K562 (cell line): ENCODE results near the gene MYO3A. TPM values are rescaled to one million over a fixed set of nuclear protein-coding genes. Genes with fewer than 3 reads are reported as not detected.
"Not testable (repeated sequence)": the region's sequence is repeated elsewhere in the genome, so short reads cannot be mapped to it uniquely, and the experiment has no call there.

Experiments
- ATAC-seq: fragments of 200-7000 bp; cut with Tn5 transposase; 3 replicates; pipeline ENCODE4 v1.9.1; 2020; ENCODE audit warnings: moderate library complexity
- BruUV-seq: library from RNA; stranded (reverse); fragments of 400-500 nt; replicated peaks from 2 replicates; lab custom pipeline; 2021; lab: Mats Ljungman, UMichigan
- CTCF ChIA-PET: fragments of 300-600 bp; formaldehyde crosslinking; extraction: SDS; loops from one replicate; lab custom pipeline; 2021; ENCODE audit warnings: low intra/inter-chr PET ratio; lab: Yijun Ruan, JAX
- POLR2A ChIA-PET: fragments of 300-600, 350-650 bp; sonication (Branson Sonifier 250); formaldehyde crosslinking; extraction: SDS; loops from one replicate; lab custom pipeline; 2021; ENCODE audit warnings: antibody characterized with exemption, inconsistent platforms; lab: Yijun Ruan, JAX
- DNase-seq, 4 experiments: peaks; one replicate each; pipeline versions ENCODE4 v3.0.0 to v3.0.0-alpha.2; 2011 to 2018; ENCODE audit warnings: low spot score in 3 of 4, mixed read lengths in 3 of 4; ENCODE audit errors: extremely low read depth in 1 of 4
- FAIRE-seq: peaks from 2 replicates; lab custom pipeline; 2011; peaks lifted over from hg19 to GRCh38; lab: Jason Lieb, UNC
- H2AFZ ChIP-seq: 2 replicates; pipeline ENCODE4 v1.6.0; 2011; ENCODE audit warnings: low read depth, low read length, control low read depth, inconsistent platforms
- H3K27ac ChIP-seq: fragments of 200-600 bp; 3 replicates; pipeline ENCODE4 v1.8.0; 2011; ENCODE audit warnings: low read depth, mild to moderate bottlenecking, control low read depth, inconsistent platforms, low read length, moderate library complexity, mixed read lengths; ENCODE audit errors: extremely low read depth
- H3K27me3 ChIP-seq, 2 experiments: fragments of 300-600 bp in 1 of 2; 2 replicates in 1 of 2; 3 replicates in 1 of 2; pipeline versions ENCODE4 v1.6.0 to v1.8.0; 2011; ENCODE audit warnings: inconsistent platforms in 2 of 2, low read length in 2 of 2, mild to moderate bottlenecking in 1 of 2, mixed read lengths in 1 of 2, moderate library complexity in 1 of 2; ENCODE audit not compliant: control insufficient read depth in 2 of 2, insufficient read depth in 2 of 2
- H3K36me3 ChIP-seq: fragments of 300-600 bp; 3 replicates; pipeline ENCODE4 v1.8.0; 2011; ENCODE audit warnings: mild to moderate bottlenecking, low read length, inconsistent platforms; ENCODE audit not compliant: control insufficient read depth, insufficient read depth
- H3K4me1 ChIP-seq, 2 experiments: fragments of 200-600 bp in 1 of 2; replicated peaks in 1 of 2; 2 replicates in 1 of 2; 3 replicates in 1 of 2; pipeline versions ENCODE4 v1.5.1 to v1.8.0; 2011; ENCODE audit warnings: inconsistent platforms in 2 of 2, low read length in 2 of 2, mild to moderate bottlenecking in 1 of 2, mixed read lengths in 1 of 2, moderate library complexity in 1 of 2; ENCODE audit not compliant: control insufficient read depth in 2 of 2, insufficient read depth in 2 of 2
- H3K4me2 ChIP-seq: 2 replicates; pipeline ENCODE4 v1.6.1; 2011; ENCODE audit warnings: low read length, control low read depth, inconsistent platforms, mixed read lengths; ENCODE audit not compliant: insufficient read depth
- H3K4me3 ChIP-seq: fragments of 200-600 bp; sonication (generic), shearing (Covaris generic); 2 replicates; pipeline ENCODE4 v1.5.1; 2016; ENCODE audit warnings: control low read depth, inconsistent platforms
- H3K79me2 ChIP-seq: fragments of 200-600 bp; 3 replicates; pipeline ENCODE4 v1.8.0; 2011; ENCODE audit warnings: low read length, inconsistent platforms; ENCODE audit not compliant: control insufficient read depth, insufficient read depth
- H3K9ac ChIP-seq, 2 experiments: 2 replicates each; pipeline versions ENCODE4 v1.6.0 to v1.6.1; 2011; ENCODE audit warnings: low read depth in 2 of 2, low read length in 2 of 2, control low read depth in 1 of 2, inconsistent platforms in 1 of 2, mild to moderate bottlenecking in 1 of 2, mixed read lengths in 1 of 2; ENCODE audit not compliant: insufficient read depth in 1 of 2
- H3K9me1 ChIP-seq: one replicate; pipeline ENCODE4 v1.6.0; 2011; ENCODE audit warnings: inconsistent platforms, mild to moderate bottlenecking, low read length, moderate library complexity; ENCODE audit not compliant: control insufficient read depth, insufficient read depth
- H3K9me3 ChIP-seq: replicated peaks from 2 replicates; pipeline ENCODE4 v1.5.1; 2011; ENCODE audit warnings: low read depth, low read length, inconsistent platforms; ENCODE audit not compliant: control insufficient read depth, insufficient read depth
- H4K20me1 ChIP-seq: replicated peaks from 2 replicates; pipeline ENCODE4 v1.6.1; 2011; ENCODE audit warnings: low read length, inconsistent platforms, mixed read lengths; ENCODE audit not compliant: control insufficient read depth, insufficient read depth
- HNRNPH1 ChIP-seq: fragments of 200-400 bp; formaldehyde crosslinking; optimal IDR thresholded peaks from 2 replicates; pipeline ENCODE3; 2017; ENCODE audit warnings: low read depth, mild to moderate bottlenecking, low read length, moderate library complexity
- JUNB ChIP-seq: fragments of 450-650 bp; formaldehyde crosslinking; conservative IDR thresholded peaks from 2 replicates; pipeline ENCODE4 v1.4.0; 2020; ENCODE audit warnings: mild to moderate bottlenecking
- MBD2 ChIP-seq: sonication (generic); IDR thresholded peaks from 2 replicates; pipeline ENCODE4 v1.6.1; 2016; ENCODE audit warnings: low read depth, borderline replicate concordance
- MCM5 ChIP-seq: fragments of 450-650 bp; IDR thresholded peaks from 2 replicates; pipeline ENCODE4 v1.6.1; 2016; ENCODE audit warnings: low read depth
- MECOM ChIP-seq: fragments of 250-450 bp; sonication (Bioruptor Pico); IDR thresholded peaks from 2 replicates; pipeline ENCODE4 v1.8.0; 2022; ENCODE audit warnings: inconsistent platforms
- MXI1 ChIP-seq: IDR thresholded peaks from 2 replicates; pipeline ENCODE4 v1.6.1; 2011; ENCODE audit warnings: low read depth, mild to moderate bottlenecking, improper control_type of control experiment, low read length
- NFE2L1 ChIP-seq: fragments of 450-650 bp; IDR thresholded peaks from 2 replicates; pipeline ENCODE4 v1.6.1; 2016; ENCODE audit warnings: missing genetic modification characterization, low read depth, mild to moderate bottlenecking, missing compliant biosample characterization, moderate library complexity, borderline replicate concordance
- RB1 ChIP-seq: fragments of 450-650 bp; IDR thresholded peaks from 2 replicates; pipeline ENCODE4 v1.6.1; 2017; ENCODE audit warnings: low read depth, mild to moderate bottlenecking
- ZBTB17 ChIP-seq: fragments of 450-650 bp; formaldehyde crosslinking; IDR thresholded peaks from 2 replicates; pipeline ENCODE4 v1.4.0; 2020; ENCODE audit warnings: mild to moderate bottlenecking
- ZNF561 ChIP-seq: fragments of 450-650 bp; formaldehyde crosslinking; conservative IDR thresholded peaks from 2 replicates; pipeline ENCODE4 v1.4.0; 2020; ENCODE audit warnings: mild to moderate bottlenecking, moderate library complexity
- WGBS: fragments of 100-300 bp; shearing (Covaris generic); methylation state at CpG from one replicate; pipeline ENCODE4 v1.1.6; 2016; ENCODE audit warnings: low coverage, mixed read lengths; ENCODE audit not compliant: insufficient coverage; ENCODE audit errors: missing lambda C conversion rate; 5-methylcytosine and 5-hydroxymethylcytosine counted together
- in situ Hi-C: fragments of 300-500 bp; cut with MboI; formaldehyde crosslinking; loops from 4 replicates; pipeline ENCODE4 v1.15.0; 2018; ENCODE audit warnings: inconsistent platforms, mixed read lengths
- intact Hi-C: fragments of 100-400 bp; cut with micrococcal nuclease; formaldehyde crosslinking; loops from 2 replicates; pipeline ENCODE4 v1.14.2; 2022
- polyA plus RNA-seq, 8 experiments: library from polyadenylated mRNA; depleted of rRNA in 4 of 8; stranded (reverse) in 5 of 8; unstranded in 3 of 8; fragments of >200 nt; fragmentation: Nextera tagmentation in 2 of 8; fragmentation: Illumina TruSeq in 1 of 8; extraction: Ambion mirVana in 2 of 8; extraction: Trizol in 1 of 8; gene quantifications; 2 replicates each; pipeline versions ENCODE4 v1.2.1 to v1.2.3, GENCODE V29; 2011 to 2014; ENCODE audit warnings: inconsistent platforms in 1 of 8, missing spikeins in 1 of 8
- total RNA-seq, 7 experiments: library from RNA; depleted of rRNA in 6 of 7; stranded (reverse); fragments of >200 nt in 6 of 7; fragmentation: Illumina TruSeq in 2 of 7; extraction: Trizol in 2 of 7; gene quantifications; 2 replicates each; pipeline versions ENCODE4 v1.2.1 to v1.2.3, GENCODE V29; 2011 to 2021; ENCODE audit warnings: low replicate concordance in 1 of 7
- TF ChIP-seq, protein P1 (sequence below), 2 experiments: fragments of 450-650 bp in 1 of 2; sonication (generic) in 1 of 2; formaldehyde crosslinking in 1 of 2; IDR thresholded peaks in 1 of 2; conservative IDR thresholded peaks in 1 of 2; 2 replicates each; pipeline versions ENCODE4 v1.6.1 to v1.8.1; 2016 to 2023; ENCODE audit warnings: mild to moderate bottlenecking in 2 of 2, moderate library complexity in 2 of 2, inconsistent platforms in 1 of 2, missing genetic modification reagents in 1 of 2
- TF ChIP-seq, protein P2 (sequence below): fragments of 450-650 bp; formaldehyde crosslinking; IDR thresholded peaks from 2 replicates; pipeline ENCODE4 v1.4.0; 2020; ENCODE audit warnings: mild to moderate bottlenecking, moderate library complexity

MYO3A gene
- total and polyA plus RNA-seq, 9 of the 15 experiments (the other 6 are each of a cell fraction or from before 2014, with no cell fraction given), result not detected

DNA sequence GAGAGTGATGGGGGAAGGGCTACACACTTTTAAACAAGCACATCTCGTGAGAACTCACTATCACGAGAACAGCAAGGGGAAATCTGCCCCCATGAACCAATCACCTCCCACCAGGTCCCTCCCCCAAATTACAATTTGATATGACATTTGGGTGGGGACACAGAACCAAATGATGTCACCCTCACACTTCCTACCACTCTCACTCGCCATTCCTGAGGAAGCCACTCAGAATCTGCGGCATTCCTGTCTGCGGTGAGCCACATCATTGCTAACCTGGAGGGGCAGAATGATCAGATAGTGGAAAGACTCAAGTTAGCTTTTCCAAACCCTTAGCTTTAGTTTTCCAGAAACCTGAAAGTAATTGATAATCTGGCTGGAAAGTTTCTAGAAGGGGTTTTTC is 66.9 kb downstream of the MYO3A start:
- Histone ChIP-seq H3K4me3 (no peak overlapping the region), H3K9ac (no peak overlapping the region), H3K79me2 (no peaks in the 10 kb centered on the region), H3K9me1 (no peaks in the 10 kb centered on the region), H3K9me3 (no peaks in the 10 kb centered on the region), H2AFZ (no peak overlapping the region), H3K36me3 (no peaks in the 10 kb centered on the region), H3K27ac (no peak overlapping the region), H4K20me1 (no peaks in the 10 kb centered on the region), H3K27me3 (no peaks in the 10 kb centered on the region), H3K4me1 (no peaks in the 10 kb centered on the region), H3K4me2 (no peak overlapping the region)
- BruUV-seq, result no TSS peak
- DNase-seq, result no peak
- intact Hi-C loops (no loop called here), in situ Hi-C loops (no loop called here)
- CTCF ChIA-PET, result no interaction called here
- 0% methylated on average over 5 of the region's 5 CpGs for WGBS
- POLR2A ChIA-PET, result no interaction called here
- no peak for FAIRE-seq
- TF ChIP-seq MECOM (CRISPR knock-in tag) (no peak), ZBTB17 (CRISPR knock-in tag) (no peak), NFE2L1 (tag) (no peak), RB1 (no peak), MXI1 (no peak), HNRNPH1 (no peak), ZNF561 (no peak), MCM5 (no peak), MBD2 (no peak), JUNB (CRISPR knock-in tag) (no peak)
- TF ChIP-seq, protein P1, sequence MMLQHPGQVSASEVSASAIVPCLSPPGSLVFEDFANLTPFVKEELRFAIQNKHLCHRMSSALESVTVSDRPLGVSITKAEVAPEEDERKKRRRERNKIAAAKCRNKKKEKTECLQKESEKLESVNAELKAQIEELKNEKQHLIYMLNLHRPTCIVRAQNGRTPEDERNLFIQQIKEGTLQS (IDR thresholded peaks at IDR 0.05), result no peak
- TF ChIP-seq, protein P1 (CRISPR knock-in tag; conservative IDR thresholded peaks at IDR 0.05), result no peak
- TF ChIP-seq, protein P2, sequence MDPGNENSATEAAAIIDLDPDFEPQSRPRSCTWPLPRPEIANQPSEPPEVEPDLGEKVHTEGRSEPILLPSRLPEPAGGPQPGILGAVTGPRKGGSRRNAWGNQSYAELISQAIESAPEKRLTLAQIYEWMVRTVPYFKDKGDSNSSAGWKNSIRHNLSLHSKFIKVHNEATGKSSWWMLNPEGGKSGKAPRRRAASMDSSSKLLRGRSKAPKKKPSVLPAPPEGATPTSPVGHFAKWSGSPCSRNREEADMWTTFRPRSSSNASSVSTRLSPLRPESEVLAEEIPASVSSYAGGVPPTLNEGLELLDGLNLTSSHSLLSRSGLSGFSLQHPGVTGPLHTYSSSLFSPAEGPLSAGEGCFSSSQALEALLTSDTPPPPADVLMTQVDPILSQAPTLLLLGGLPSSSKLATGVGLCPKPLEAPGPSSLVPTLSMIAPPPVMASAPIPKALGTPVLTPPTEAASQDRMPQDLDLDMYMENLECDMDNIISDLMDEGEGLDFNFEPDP (CRISPR knock-in tag), result no peak
- no peak for ATAC-seq

DNA sequence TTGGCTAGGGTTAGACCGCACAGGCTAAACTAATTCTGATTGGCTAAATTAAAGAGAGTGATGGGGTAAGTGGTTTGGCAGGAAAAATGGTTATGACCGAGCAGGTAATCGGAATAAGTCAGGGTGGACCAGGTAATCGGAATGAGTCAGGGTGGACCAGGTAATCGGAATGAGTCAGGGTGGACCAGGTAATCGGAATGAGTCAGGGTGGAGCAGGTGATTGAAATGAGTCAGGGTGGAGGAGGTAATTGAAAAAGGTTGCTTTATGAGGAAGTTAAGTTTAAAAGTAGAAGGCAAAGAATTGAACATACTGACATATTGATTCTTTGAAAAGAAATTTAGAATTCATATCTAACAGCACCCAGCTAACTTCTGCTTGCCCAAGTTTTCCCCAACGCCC is 68.4 kb downstream of the MYO3A start:
- H3K9me3 ChIP-seq, H3K4me3 ChIP-seq, H3K9me1 ChIP-seq, H3K79me2 ChIP-seq, in situ Hi-C loops, H3K4me1 ChIP-seq, BruUV-seq, intact Hi-C loops, H3K27me3 ChIP-seq, H4K20me1 ChIP-seq, DNase-seq, H3K27ac ChIP-seq, H2AFZ ChIP-seq, H3K36me3 ChIP-seq, ATAC-seq, POLR2A ChIA-PET, H3K4me2 ChIP-seq, H3K9ac ChIP-seq, FAIRE-seq, CTCF ChIA-PET: not testable (repeated sequence)
- 0% methylated on average over 7 of the region's 7 CpGs for WGBS
